HCT116 (cell line): ENCODE results near the gene ARID5B. TPM values are rescaled to one million over a fixed set of nuclear protein-coding genes. Genes with fewer than 3 reads are reported as not detected.

Experiments used
- ATAC-seq: fragments of 200-7000 bp; cut with Tn5 transposase; 2 replicates; pipeline ENCODE4 v1.9.1; 2020; ENCODE audit warnings: mild to moderate bottlenecking, moderate library complexity
- BruUV-seq: library from RNA; stranded (reverse); fragments of 400-500 nt; replicated peaks from 2 replicates; lab custom pipeline; 2021; lab: Mats Ljungman, UMichigan
- CTCF ChIA-PET: fragments of 300-600 bp; sonication (Branson Sonifier 250); formaldehyde crosslinking; loops from one replicate; lab custom pipeline; 2021; ENCODE audit warnings: antibody characterized with exemption; lab: Charles Lee
- POLR2A ChIA-PET: fragments of 300-600, 350-600 bp; sonication (Branson Sonifier 250); formaldehyde crosslinking; loops from one replicate; lab custom pipeline; 2021; ENCODE audit warnings: antibody characterized with exemption; lab: Charles Lee
- RAD21 ChIA-PET, 2 experiments: fragments of 300-600 bp; sonication (Branson Sonifier 250); formaldehyde crosslinking; loops; one replicate each; lab custom pipeline; 2023; ENCODE audit warnings: low total read pairs in 2 of 2; ENCODE audit not compliant: uncharacterized antibody in 2 of 2, unreplicated experiment in 2 of 2, low non-redundant PET in 1 of 2; lab: Charles Lee
- DNase-seq: peaks from one replicate; pipeline ENCODE4 v3.0.0-alpha.2; 2010; ENCODE audit warnings: low read depth, low spot score
- H2AFZ ChIP-seq: fragments of 200-600 bp; shearing (Covaris generic), sonication (generic); 2 replicates; pipeline ENCODE4 v1.6.1; 2017; ENCODE audit warnings: low read depth, mixed run types, mixed read lengths, antibody characterized with exemption, low read length; ENCODE audit not compliant: poor library complexity, severe bottlenecking
- H3K27ac ChIP-seq: 2 replicates; pipeline ENCODE4 v1.5.1; 2012; ENCODE audit warnings: low read depth, low read length
- H3K27me3 ChIP-seq: fragments of 200-600 bp; sonication (generic); 2 replicates; pipeline ENCODE4 v1.6.1; 2016; ENCODE audit warnings: mixed run types, low read length, mixed read lengths; ENCODE audit not compliant: insufficient read depth
- H3K36me3 ChIP-seq, 2 experiments: fragments of 200-500 bp in 1 of 2; fragments of 200-600 bp in 1 of 2; sonication (Bioruptor generic) in 1 of 2; sonication (generic) in 1 of 2; 2 replicates each; pipeline versions ENCODE4 v1.5.1 to v1.6.1; 2014 to 2016; ENCODE audit warnings: low read length in 2 of 2, inconsistent platforms in 1 of 2, mixed read lengths in 1 of 2, mixed run types in 1 of 2; ENCODE audit not compliant: insufficient read depth in 2 of 2, control insufficient read depth in 1 of 2
- H3K4me1 ChIP-seq, 2 experiments: fragments of 200-600 bp in 1 of 2; sonication (generic) in 1 of 2; 2 replicates each; pipeline versions ENCODE4 v1.5.1 to v1.6.1; 2012 to 2017; ENCODE audit warnings: low read length in 2 of 2, inconsistent platforms in 1 of 2, mild to moderate bottlenecking in 1 of 2, mixed read lengths in 1 of 2, mixed run types in 1 of 2, moderate library complexity in 1 of 2; ENCODE audit not compliant: insufficient read depth in 2 of 2, control insufficient read depth in 1 of 2
- H3K4me2 ChIP-seq: fragments of 200-600 bp; sonication (generic); 2 replicates; pipeline ENCODE4 v1.6.1; 2017; ENCODE audit warnings: mixed run types, low read length, mixed read lengths
- H3K4me3 ChIP-seq, 2 experiments: fragments of 200-600 bp in 1 of 2; sonication (generic) in 1 of 2; replicated peaks in 1 of 2; 2 replicates each; pipeline ENCODE4 v1.5.1; 2011 to 2016; ENCODE audit warnings: low read length in 2 of 2, control low read depth in 1 of 2, low read depth in 1 of 2, mild to moderate bottlenecking in 1 of 2, mixed read lengths in 1 of 2, mixed run types in 1 of 2
- H3K79me2 ChIP-seq: fragments of 200-600 bp; sonication (generic); 2 replicates; pipeline ENCODE4 v1.6.1; 2017; ENCODE audit warnings: mild to moderate bottlenecking, mixed run types, low read length, moderate library complexity, mixed read lengths; ENCODE audit not compliant: insufficient read depth
- H3K9ac ChIP-seq: fragments of 200-600 bp; sonication (generic); 2 replicates; pipeline ENCODE4 v1.6.1; 2016; ENCODE audit warnings: low read length, mixed read lengths
- H3K9me2 ChIP-seq: fragments of 200-600 bp; sonication (generic), shearing (Covaris generic); 2 replicates; pipeline ENCODE4 v1.6.1; 2017; ENCODE audit warnings: mixed run types, mild to moderate bottlenecking, moderate library complexity; ENCODE audit not compliant: insufficient read depth
- H3K9me3 ChIP-seq, 2 experiments: fragments of 200-500 bp in 1 of 2; fragments of 200-600 bp in 1 of 2; sonication (Bioruptor generic) in 1 of 2; sonication (generic) in 1 of 2; 2 replicates each; pipeline ENCODE4 v1.6.1; 2014 to 2017; ENCODE audit warnings: low read length in 2 of 2, mixed read lengths in 2 of 2, inconsistent platforms in 1 of 2, low read depth in 1 of 2, mild to moderate bottlenecking in 1 of 2, mixed run types in 1 of 2, moderate library complexity in 1 of 2; ENCODE audit not compliant: control insufficient read depth in 1 of 2, insufficient read depth in 1 of 2
- H4K20me1 ChIP-seq: fragments of 200-600 bp; sonication (generic), shearing (Covaris generic); 2 replicates; pipeline ENCODE4 v1.6.1; 2017; ENCODE audit warnings: mixed run types, mild to moderate bottlenecking, moderate library complexity; ENCODE audit not compliant: insufficient read depth
- CEBPB ChIP-seq: IDR thresholded peaks from 2 replicates; pipeline ENCODE4 v1.6.1; 2012; ENCODE audit warnings: low read depth
- EGR1 ChIP-seq: IDR thresholded peaks from 2 replicates; pipeline ENCODE4 v1.6.1; 2012; ENCODE audit warnings: low read depth
- RAD21 ChIP-seq: IDR thresholded peaks from 2 replicates; pipeline ENCODE4 v1.6.1; 2012; ENCODE audit warnings: low read depth, mild to moderate bottlenecking
- YY1 ChIP-seq: IDR thresholded peaks from 2 replicates; pipeline ENCODE4 v1.6.1; 2011; ENCODE audit warnings: low read length, low read depth, moderate library complexity, mild to moderate bottlenecking; ENCODE audit not compliant: insufficient replicate concordance; ENCODE audit errors: extremely low read depth
- ZFX ChIP-seq: fragments of 450-650 bp; IDR thresholded peaks from 2 replicates; pipeline ENCODE4 v1.6.1; 2017
- ZNF274 ChIP-seq: fragments of 200-500 bp; sonication (Bioruptor generic); IDR thresholded peaks from 2 replicates; pipeline ENCODE4 v1.6.1; 2014; ENCODE audit warnings: mild to moderate bottlenecking, low read depth, low read length, inconsistent platforms
- intact Hi-C: fragments of 100-400 bp; cut with micrococcal nuclease; formaldehyde crosslinking; loops from 2 replicates; pipeline ENCODE4 v1.10.0; 2022
- total RNA-seq: library from RNA; stranded (reverse); gene quantifications from one replicate; pipeline ENCODE4 v1.2.1, GENCODE V29; 2021; ENCODE audit not compliant: unreplicated experiment
- TF ChIP-seq, protein P1 (sequence below): IDR thresholded peaks from 2 replicates; pipeline ENCODE4 v1.6.1; 2012

The ARID5B gene
- total RNA-seq, 1 experiment from 2014 or later = 4.7 TPM

DNA sequence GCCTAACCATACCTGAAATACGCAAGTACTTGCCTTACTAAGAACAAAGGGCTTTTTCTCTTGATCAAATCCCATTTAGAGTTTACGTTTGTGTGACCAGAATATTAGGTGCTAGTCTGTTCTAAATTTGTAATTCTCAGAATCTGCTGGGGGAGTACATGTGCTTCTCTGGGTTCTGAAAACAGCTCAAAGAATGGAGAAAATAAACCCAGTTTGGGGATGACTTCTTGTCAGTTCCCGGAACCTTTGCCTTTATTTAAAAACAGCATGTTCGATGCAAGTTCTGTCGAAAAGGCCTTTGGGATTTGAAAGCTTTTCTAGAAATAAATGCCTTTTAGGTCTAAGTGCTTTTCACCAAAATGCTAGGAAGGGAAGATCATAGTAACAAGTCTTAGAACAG is 147.0 kb downstream of the ARID5B start:
- Histone ChIP-seq H3K36me3 (peaks cover 0 to 4% of the 10 kb centered on the region in 2 experiments; a peak in 2 of 4 replicates), H3K4me2 (no peak overlapping the region), H4K20me1 (no peaks in the 10 kb centered on the region), H2AFZ (no peak overlapping the region), H3K9ac (no peak overlapping the region), H3K9me2 (no peaks in the 10 kb centered on the region), H3K27me3 (no peaks in the 10 kb centered on the region), H3K9me3 (no peaks in the 10 kb centered on the region), H3K4me3 (no peak overlapping the region), H3K79me2 (no peaks in the 10 kb centered on the region), H3K4me1 (peaks cover 0 to 22% of the 10 kb centered on the region in 2 experiments; a peak in 3 of 4 replicates), H3K27ac (no peak overlapping the region)
- ATAC-seq = no peak
- no peak for TF ChIP-seq EGR1
- CTCF ChIA-PET = interaction anchor here (2.9 kb wide), 1 partner anchor 10 kb away, joined by 13 read pairs; no protein-coding TSS in a partner anchor
- RAD21 ChIA-PET = no interaction called here
- intact Hi-C loops = no loop called here
- POLR2A ChIA-PET = no interaction called here
- DNase-seq = no peak
- BruUV-seq = no TSS peak

DNA sequence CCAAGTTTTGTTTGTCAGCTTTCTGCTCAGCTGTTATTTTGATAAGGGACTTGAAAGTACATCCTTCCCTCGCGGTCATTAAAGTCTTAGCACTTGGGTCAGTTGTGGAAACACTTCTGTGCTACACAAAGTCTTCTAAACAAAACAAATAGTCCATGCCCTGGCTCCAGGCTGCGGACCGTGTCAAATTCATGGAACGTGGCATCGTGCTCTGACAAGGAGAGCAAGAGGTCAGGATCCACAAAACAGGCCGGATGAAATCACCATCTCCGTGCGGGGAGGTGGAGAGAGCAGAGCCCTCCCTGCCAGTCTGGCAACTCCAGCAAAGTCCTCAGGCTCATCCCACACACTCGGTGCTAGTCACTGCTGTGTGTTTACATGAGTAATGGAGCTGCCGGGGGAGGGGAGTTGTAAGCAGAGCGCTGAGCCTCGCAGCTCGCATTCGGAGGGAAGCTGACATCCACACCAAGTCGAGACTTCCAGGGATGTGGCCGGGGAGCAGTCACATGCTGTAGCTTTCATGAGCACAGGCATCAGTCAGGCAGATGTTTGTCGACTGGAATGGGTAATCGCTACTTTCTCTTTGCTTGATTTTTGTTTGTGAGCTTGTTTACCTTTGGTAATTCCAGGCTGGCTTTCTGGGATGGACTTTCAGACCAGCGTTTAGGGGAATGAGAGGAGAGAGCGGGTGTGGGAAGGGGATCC is 147.6 kb downstream of the ARID5B start:
- ChIA-PET POLR2A (no interaction called here), CTCF (interaction anchor here (2.9 kb wide), 1 partner anchor 10 kb away, joined by 13 read pairs; no protein-coding TSS in a partner anchor), RAD21 (interaction anchor here in 1 of 2 experiments (0.6 kb wide), 1 partner anchor 152 kb away, joined by 3 read pairs; no protein-coding TSS in a partner anchor)
- Histone ChIP-seq H3K79me2 (no peaks in the 10 kb centered on the region), H3K4me2 (peak overlapping the region; percentile 10; the same call in 1 of the 2 replicates), H3K4me3 (no peak overlapping the region), H3K9me3 (no peaks in the 10 kb centered on the region), H3K36me3 (peaks cover 0 to 4% of the 10 kb centered on the region in 2 experiments; a peak in 2 of 4 replicates), H3K9ac (no peak overlapping the region), H3K9me2 (no peaks in the 10 kb centered on the region), H4K20me1 (no peaks in the 10 kb centered on the region), H2AFZ (no peak overlapping the region), H3K27me3 (no peaks in the 10 kb centered on the region), H3K27ac (no peak overlapping the region), H3K4me1 (peaks cover 0 to 22% of the 10 kb centered on the region in 2 experiments; a peak in 3 of 4 replicates)
- TF ChIP-seq YY1 (no peak), ZFX (no peak), ZNF274 (no peak), CEBPB (no peak), RAD21 (no peak)
- TF ChIP-seq, protein P1, sequence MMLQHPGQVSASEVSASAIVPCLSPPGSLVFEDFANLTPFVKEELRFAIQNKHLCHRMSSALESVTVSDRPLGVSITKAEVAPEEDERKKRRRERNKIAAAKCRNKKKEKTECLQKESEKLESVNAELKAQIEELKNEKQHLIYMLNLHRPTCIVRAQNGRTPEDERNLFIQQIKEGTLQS = no peak
- BruUV-seq = no TSS peak
- ATAC-seq (no peak), DNase-seq (no peak)
- intact Hi-C loops = no loop called here
